Adrenal gland (tissue), 12 donors: ENCODE measurements around the gene SDR39U1. TPM values are rescaled to one million over a fixed set of nuclear protein-coding genes. Genes with fewer than 3 reads are reported as not detected.
A peak's percentile ranks its signal among the peaks of the same experiment; 100 is the strongest.

Experiments used
- DNase-seq, 7 donors: peaks; one replicate each; pipeline ENCODE4 v3.0.0-alpha.2; 2019 to 2020
- H3K27ac ChIP-seq, 5 donors: fragments of 200-600 bp; sonication (generic) in 4 of 5; 1 replicate in 3 of 5; 2 replicates in 2 of 5; pipeline versions ENCODE4 v1.5.1 to v1.8.0; 2016 to 2020; ENCODE audit warnings: mild to moderate bottlenecking in 1 of 5
- H3K27me3 ChIP-seq: fragments of 200-600 bp; 2 replicates; pipeline ENCODE4 v1.8.0; 2021
- H3K36me3 ChIP-seq, 2 donors: fragments of 200-600 bp; replicated peaks in 1 of 2; 1 replicate in 1 of 2; 2 replicates in 1 of 2; pipeline versions ENCODE4 v1.5.1 to v1.8.0; 2018 to 2022
- H3K4me1 ChIP-seq, 2 donors: fragments of 200-600 bp; replicated peaks in 1 of 2; 1 replicate in 1 of 2; 2 replicates in 1 of 2; pipeline versions ENCODE4 v1.5.1 to v1.8.0; 2018 to 2021
- H3K4me3 ChIP-seq, 4 donors: fragments of 200-600 bp; sonication (generic) in 3 of 4; one replicate each; pipeline ENCODE4 v1.5.1; 2016 to 2018
- H3K9me3 ChIP-seq, 3 donors: fragments of 200-600 bp; sonication (generic) in 1 of 3; replicated peaks in 1 of 3; 1 replicate in 2 of 3; 2 replicates in 1 of 3; pipeline versions ENCODE4 v1.5.1 to v1.8.0; 2016 to 2021
- POLR2A ChIP-seq, 2 donors: fragments of 450-650 bp; IDR thresholded peaks; one replicate each; pipeline ENCODE4 v1.6.1; 2017; ENCODE audit warnings: antibody characterized with exemption in 2 of 2, mild to moderate bottlenecking in 2 of 2, moderate library complexity in 1 of 2
- WGBS, 4 donors: extraction: QIAGEN DNeasy Blood & Tissue Kit in 2 of 4; methylation state at CpG; one replicate each; pipeline versions ENCODE4 v1.1.5 to v1.1.7; 2013 to 2017; 5-methylcytosine and 5-hydroxymethylcytosine counted together
- intact Hi-C, 2 donors: fragments of 100-400 bp; cut with DNase I; formaldehyde crosslinking; loops; one replicate each; pipeline versions ENCODE4 v1.14.1 to v1.15.0; 2022 to 2023
- polyA plus RNA-seq, 3 donors: library from polyadenylated mRNA; stranded (reverse); fragments of 200-250 nt in 2 of 3; fragments of 350-450 nt in 1 of 3; fragmentation: Illumina TruSeq in 1 of 3; extraction: RNeasy Lipid Tissue Mini Kit (QIAGEN cat#74804) in 1 of 3; gene quantifications; one replicate each; pipeline ENCODE4 v1.2.3, GENCODE V29; 2013 to 2014
- total RNA-seq, 9 donors: library from RNA; depleted of rRNA in 4 of 9; stranded (reverse); fragments of >200 nt in 4 of 9; fragments of 120-200 nt in 1 of 9; fragmentation: NEBNext Ultra II Directional in 1 of 9; extraction: Animal tissue kit (Norgen Biotek cat#: 25700) in 1 of 9; gene quantifications; one replicate each; pipeline versions ENCODE4 v1.1.0 to v1.2.4, GENCODE V29; 2013 to 2023
- TF ChIP-seq, protein P1 (sequence below), 6 experiments: fragments of 450-650 bp in 4 of 6; fragments of 200-600 bp in 2 of 6; sonication (generic) in 1 of 6; IDR thresholded peaks; 1 replicate in 5 of 6; 2 replicates in 1 of 6; pipeline versions ENCODE4 v1.5.1 to v1.8.0; 2016 to 2021; ENCODE audit warnings: antibody characterized with exemption in 6 of 6, mild to moderate bottlenecking in 2 of 6, moderate library complexity in 1 of 6
- donor health status: healthy with polysubstance abuse.
- donor health status: Bipolar disorder and iron deficiency.
- donor health status: DM: yes; HTN: yes; CAD: no.
- donor health status: DM: no; HTN: no; CAD: no.
- donor health status: DM: no; HTN: no; CAD: no.
- donor health status: DM: yes; HTN: yes; CAD: no.

SDR39U1 gene
- total and polyA plus RNA-seq, 12 donors: 35.0 to 218 (median 77.5) TPM

- Histone ChIP-seq H3K27ac (peak overlapping the region in 2 of 5 donors; percentile 38 to 67), H3K36me3 (peaks cover 0 to 23% of the 10 kb centered on the region in 2 donors), H3K9me3 (no peaks in the 10 kb centered on the region), H3K4me1 (peaks cover 5 to 17% of the 10 kb centered on the region in 2 donors), H3K27me3 (no peaks in the 10 kb centered on the region), H3K4me3 (no peak overlapping the region)
- 17 to 39% (median 34%) methylated on average over 1 to 6 of the region's 6 CpGs for WGBS, 4 donors
- peak; percentile 69 to 89 (median 87) for DNase-seq
- intact Hi-C loops: loop anchor here in 1 of 2 donors (5.0 kb wide), 1 partner anchor 51 kb away; the partner anchor contains the start of gene NFATC4
- peak in 1 of 2 donors; percentile 9 for TF ChIP-seq POLR2A (IDR thresholded peaks at IDR 0.05)
- TF ChIP-seq, protein P1, sequence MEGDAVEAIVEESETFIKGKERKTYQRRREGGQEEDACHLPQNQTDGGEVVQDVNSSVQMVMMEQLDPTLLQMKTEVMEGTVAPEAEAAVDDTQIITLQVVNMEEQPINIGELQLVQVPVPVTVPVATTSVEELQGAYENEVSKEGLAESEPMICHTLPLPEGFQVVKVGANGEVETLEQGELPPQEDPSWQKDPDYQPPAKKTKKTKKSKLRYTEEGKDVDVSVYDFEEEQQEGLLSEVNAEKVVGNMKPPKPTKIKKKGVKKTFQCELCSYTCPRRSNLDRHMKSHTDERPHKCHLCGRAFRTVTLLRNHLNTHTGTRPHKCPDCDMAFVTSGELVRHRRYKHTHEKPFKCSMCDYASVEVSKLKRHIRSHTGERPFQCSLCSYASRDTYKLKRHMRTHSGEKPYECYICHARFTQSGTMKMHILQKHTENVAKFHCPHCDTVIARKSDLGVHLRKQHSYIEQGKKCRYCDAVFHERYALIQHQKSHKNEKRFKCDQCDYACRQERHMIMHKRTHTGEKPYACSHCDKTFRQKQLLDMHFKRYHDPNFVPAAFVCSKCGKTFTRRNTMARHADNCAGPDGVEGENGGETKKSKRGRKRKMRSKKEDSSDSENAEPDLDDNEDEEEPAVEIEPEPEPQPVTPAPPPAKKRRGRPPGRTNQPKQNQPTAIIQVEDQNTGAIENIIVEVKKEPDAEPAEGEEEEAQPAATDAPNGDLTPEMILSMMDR (IDR thresholded peaks at IDR 0.05): no peak
Measured at GRCh38 chr14:24418492-24418873, 24.1 kb downstream of the SDR39U1 start.

GRCh38 chr14:24417832-24418491, 24.6 kb downstream of the SDR39U1 start:
- 68 to 71% (median 70%) methylated on average over 6 of the region's 6 CpGs for WGBS, 4 donors
- peaks cover 0 to 29% of the 10 kb centered on the region in 2 donors for H3K36me3 ChIP-seq
- peak in 3 of 7 donors; percentile 20 to 51 (median 28) for DNase-seq
- intact Hi-C loops: loop anchor here in 1 of 2 donors (5.0 kb wide), 1 partner anchor 51 kb away; the partner anchor contains the start of gene NFATC4
- H3K4me3 ChIP-seq: no peak overlapping the region
- H3K9me3 ChIP-seq: no peaks in the 10 kb centered on the region
- H3K27ac ChIP-seq: peak overlapping the region in 1 of 5 donors; percentile 67
- no peak for TF ChIP-seq POLR2A (IDR thresholded peaks at IDR 0.05)
- TF ChIP-seq, protein P1 (IDR thresholded peaks at IDR 0.05): no peak
- no peaks in the 10 kb centered on the region for H3K27me3 ChIP-seq
- peaks cover 5 to 17% of the 10 kb centered on the region in 2 donors for H3K4me1 ChIP-seq

DNA sequence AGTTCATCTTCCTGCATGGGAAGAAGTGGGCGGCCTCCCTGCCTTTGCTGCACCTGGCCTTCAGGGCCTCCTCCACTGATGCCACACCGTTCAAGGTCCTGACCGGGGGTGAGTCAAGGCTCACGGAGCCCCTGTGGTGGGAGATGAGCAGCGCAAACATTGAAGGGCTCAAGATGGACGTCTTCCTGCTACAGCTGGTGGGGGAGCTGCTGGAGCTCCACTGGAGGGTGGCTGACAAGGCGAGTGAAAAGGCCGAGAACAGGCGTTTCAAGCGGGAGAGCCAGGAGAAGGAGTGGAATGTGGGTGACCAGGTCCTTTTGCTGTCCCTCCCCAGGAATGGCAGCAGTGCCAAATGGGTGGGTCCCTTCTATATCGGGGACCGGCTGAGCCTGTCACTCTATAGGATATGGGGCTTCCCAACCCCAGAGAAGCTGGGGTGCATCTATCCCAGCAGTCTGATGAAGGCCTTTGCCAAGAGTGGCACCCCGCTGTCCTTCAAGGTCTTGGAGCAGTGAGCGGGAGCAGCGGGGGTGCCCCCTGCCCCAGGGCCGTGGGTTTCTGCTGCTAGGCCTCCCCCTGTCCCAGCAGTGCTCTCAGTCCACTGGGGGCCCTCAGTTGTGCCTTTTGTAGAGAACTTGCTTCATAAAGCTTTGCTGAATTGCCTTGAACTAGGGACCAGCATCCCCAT, 25.5 kb downstream of the SDR39U1 start:
- peaks cover 5 to 17% of the 10 kb centered on the region in 2 donors for H3K4me1 ChIP-seq
- DNase-seq: peak in 3 of 7 donors; percentile 13 to 48 (median 20)
- intact Hi-C loops: loop anchor here in 1 of 2 donors (5.0 kb wide), 1 partner anchor 50 kb away; the partner anchor contains the start of gene NFATC4
- H3K36me3 ChIP-seq: peaks cover 0 to 29% of the 10 kb centered on the region in 2 donors
- no peaks in the 10 kb centered on the region for H3K27me3 ChIP-seq
- no peak overlapping the region for H3K4me3 ChIP-seq
- no peak for TF ChIP-seq POLR2A (IDR thresholded peaks at IDR 0.05)
- TF ChIP-seq, protein P1 (IDR thresholded peaks at IDR 0.05): no peak
- H3K27ac ChIP-seq: no peak overlapping the region
- no peaks in the 10 kb centered on the region for H3K9me3 ChIP-seq
- 71 to 90% (median 81%) methylated on average over 10 to 16 of the region's 16 CpGs for WGBS, 4 donors

DNA sequence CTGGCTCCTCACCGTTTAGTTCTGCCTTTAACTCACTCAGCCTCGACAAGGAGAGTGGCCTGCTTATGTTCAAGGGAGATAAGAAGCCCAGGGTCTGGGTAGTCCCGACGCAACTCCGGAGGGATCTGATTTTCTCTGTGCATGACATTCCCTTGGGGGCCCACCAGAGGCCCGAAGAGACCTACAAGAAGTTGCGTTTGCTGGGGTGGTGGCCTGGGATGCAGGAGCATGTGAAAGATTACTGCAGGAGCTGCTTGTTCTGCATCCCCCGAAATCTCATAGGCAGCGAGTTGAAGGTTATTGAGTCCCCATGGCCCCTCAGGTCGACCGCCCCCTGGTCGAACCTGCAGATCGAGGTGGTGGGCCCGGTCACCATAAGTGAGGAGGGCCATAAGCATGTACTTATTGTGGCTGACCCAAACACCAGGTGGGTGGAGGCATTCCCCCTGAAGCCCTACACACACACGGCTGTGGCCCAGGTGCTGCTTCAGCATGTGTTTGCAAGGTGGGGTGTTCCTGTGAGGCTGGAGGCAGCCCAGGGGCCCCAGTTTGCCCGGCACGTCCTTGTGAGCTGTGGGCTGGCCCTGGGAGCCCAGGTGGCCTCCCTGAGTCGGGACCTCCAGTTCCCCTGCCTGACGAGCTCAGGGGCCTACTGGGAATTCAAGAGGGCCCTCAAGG, 26.2 kb downstream of the SDR39U1 start:
- 83 to 93% (median 85%) methylated on average over 6 to 19 of the region's 19 CpGs for WGBS, 4 donors
- Histone ChIP-seq H3K36me3 (peaks cover 0 to 29% of the 10 kb centered on the region in 2 donors), H3K4me3 (no peak overlapping the region), H3K27ac (no peak overlapping the region), H3K4me1 (peaks cover 5 to 17% of the 10 kb centered on the region in 2 donors), H3K9me3 (no peaks in the 10 kb centered on the region), H3K27me3 (no peaks in the 10 kb centered on the region)
- TF ChIP-seq, protein P1 (IDR thresholded peaks at IDR 0.05): no peak
- no peak for TF ChIP-seq POLR2A (IDR thresholded peaks at IDR 0.05)
- DNase-seq: peak in 2 of 7 donors; percentile 8 to 42
- intact Hi-C loops: loop anchor here in 1 of 2 donors (5.0 kb wide), 1 partner anchor 49 kb away; the partner anchor contains the start of gene NFATC4
